HUDEP-2 (cell line): ENCODE results near the gene PLP2.
"Not testable (repeated sequence)": the region's sequence is repeated elsewhere in the genome, so short reads cannot be mapped to it uniquely, and the experiment has no call there.

Source experiments
- DNase-seq, 76 experiments: peaks; one replicate each; lab custom pipeline; 2025; ENCODE audit not compliant: unreplicated experiment in 76 of 76; lab: John Stamatoyannopoulos, UW

The PLP2 gene, protein sequence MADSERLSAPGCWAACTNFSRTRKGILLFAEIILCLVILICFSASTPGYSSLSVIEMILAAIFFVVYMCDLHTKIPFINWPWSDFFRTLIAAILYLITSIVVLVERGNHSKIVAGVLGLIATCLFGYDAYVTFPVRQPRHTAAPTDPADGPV

GRCh38 chrX:49171752-49172279 is at the start of gene PLP2:
Gene PLP2 (plus strand): TSS chrX:49171898. CDS start chrX:49172001, 103 bp downstream.
- DNase-seq, result peak in 39 of 76 experiments; percentile 6 to 57 (median 20)

DNA sequence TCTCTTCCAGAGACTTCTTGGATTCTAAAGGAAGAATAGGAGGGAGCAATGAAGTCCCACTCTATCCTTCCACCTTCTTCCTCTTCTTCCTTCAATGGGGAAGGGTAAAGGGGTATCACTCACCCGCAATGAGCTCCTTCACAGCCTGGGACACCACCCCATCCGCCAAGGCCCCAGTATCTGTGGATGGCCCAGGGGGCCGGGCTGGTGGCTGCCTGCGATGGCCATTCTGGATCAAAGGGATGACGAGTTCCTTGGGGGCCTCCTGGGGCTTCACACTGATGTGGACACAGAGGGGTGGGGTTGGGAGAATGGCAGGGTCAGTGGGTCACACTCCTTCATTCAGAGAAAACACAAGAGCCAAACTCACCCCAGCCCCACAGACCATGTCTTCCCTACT is 49.2 kb upstream of the PLP2 start:
- no peak for DNase-seq

DNA sequence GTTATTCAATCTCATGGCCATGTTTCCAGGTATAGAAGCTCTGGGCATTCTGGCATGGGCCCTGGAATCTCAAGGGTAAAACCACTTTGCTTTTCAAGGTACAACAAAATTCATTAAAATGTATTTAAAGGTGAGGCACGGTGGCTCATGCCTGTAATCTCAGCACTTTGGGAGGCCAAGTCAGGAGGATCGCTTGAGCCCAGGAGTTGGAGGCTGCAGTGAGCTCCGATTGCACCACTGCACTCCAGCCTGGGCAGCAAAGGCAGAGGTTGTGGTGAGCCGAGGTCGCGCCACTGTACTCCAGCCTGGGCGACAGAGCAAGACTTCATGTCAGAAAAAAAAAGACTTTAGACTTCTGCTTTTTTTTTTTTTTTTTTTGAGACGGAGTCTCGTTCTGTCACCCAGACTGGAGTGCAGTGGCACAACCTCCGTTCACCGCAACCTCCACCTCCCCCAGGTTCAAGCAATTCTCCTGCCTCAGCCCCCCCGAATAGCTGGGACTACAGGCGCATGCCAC is 43.9 kb upstream of the PLP2 start:
- not testable (repeated sequence) for DNase-seq

DNA sequence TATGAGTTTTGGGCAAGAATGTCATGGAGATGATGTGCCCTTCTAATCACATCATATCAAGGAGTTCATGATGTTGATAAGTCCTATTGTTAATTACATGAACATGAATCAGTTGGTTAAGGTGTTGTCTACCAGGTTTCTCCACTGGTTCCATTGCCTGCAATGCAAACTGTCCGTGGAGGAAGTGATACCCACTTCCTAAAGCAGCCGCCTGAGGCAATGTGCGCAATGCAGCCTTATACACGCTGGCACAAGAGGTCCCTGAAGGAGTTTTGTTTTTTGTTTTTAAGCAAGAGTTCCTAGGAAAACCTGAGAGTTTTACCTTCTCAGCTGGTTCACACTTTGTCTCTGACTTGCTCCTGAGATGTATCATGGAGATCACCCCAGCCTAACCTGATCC is 42.3 kb upstream of the PLP2 start:
- DNase-seq, result no peak

GRCh38 chrX:49132275-49132674 is 39.4 kb upstream of the PLP2 start:
- DNase-seq, result not testable (repeated sequence)

- no peak for DNase-seq
Observed at GRCh38 chrX:49133759-49134158, 37.9 kb upstream of the PLP2 start.

GRCh38 chrX:49137492-49137891 is 34.2 kb upstream of the PLP2 start:
- no peak for DNase-seq

- DNase-seq, result peak in 1 of 76 experiments; percentile 5
Observed at GRCh38 chrX:49139713-49140112, 32.0 kb upstream of the PLP2 start.

GRCh38 chrX:49142264-49142663 is 29.4 kb upstream of the PLP2 start:
- DNase-seq, result not testable (repeated sequence)

GRCh38 chrX:49143154-49143553 is 28.5 kb upstream of the PLP2 start:
- not testable (repeated sequence) for DNase-seq

DNA sequence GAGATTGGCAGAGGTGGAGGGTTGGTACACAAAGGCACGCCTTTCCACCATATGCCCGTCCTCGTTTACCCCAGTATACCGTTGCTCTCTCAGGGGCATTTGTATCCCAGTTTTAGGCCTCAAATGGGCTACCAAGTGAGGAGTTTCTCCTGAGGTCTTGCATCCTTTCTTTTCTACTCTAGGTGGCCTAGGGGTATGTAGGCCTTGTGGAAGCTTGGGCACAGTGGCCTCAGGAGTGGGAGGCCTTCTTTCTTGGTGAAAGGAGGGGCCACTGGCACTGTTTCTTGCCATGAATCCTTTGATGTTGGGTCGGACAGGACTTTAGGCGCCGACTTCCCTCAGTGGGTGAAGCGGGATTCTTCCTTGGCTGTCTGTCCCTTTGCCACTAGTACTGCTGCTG is 24.4 kb upstream of the PLP2 start:
- peak in 32 of 76 experiments; percentile 3 to 38 (median 10) for DNase-seq

DNA sequence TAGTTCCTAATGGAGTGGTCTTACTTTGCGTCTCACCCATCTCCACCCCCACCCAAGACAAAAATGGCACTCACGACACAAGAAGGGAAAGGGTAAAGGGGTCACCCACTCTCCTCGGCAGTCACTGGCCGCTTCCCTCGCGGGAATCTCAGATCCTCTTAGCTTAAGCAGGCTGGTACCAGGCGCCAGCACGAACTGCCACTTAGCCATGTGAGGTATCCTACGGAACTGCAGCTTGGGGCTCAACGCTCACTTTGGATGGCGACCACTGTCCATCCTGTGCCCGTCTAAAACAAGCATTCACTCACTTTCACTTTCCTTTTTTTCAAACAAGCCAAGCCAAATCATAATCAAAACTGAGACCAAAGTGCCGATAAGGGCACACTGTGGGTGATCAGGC is 23.8 kb upstream of the PLP2 start:
- DNase-seq, result peak in 13 of 76 experiments; percentile 1 to 46 (median 12)

DNA sequence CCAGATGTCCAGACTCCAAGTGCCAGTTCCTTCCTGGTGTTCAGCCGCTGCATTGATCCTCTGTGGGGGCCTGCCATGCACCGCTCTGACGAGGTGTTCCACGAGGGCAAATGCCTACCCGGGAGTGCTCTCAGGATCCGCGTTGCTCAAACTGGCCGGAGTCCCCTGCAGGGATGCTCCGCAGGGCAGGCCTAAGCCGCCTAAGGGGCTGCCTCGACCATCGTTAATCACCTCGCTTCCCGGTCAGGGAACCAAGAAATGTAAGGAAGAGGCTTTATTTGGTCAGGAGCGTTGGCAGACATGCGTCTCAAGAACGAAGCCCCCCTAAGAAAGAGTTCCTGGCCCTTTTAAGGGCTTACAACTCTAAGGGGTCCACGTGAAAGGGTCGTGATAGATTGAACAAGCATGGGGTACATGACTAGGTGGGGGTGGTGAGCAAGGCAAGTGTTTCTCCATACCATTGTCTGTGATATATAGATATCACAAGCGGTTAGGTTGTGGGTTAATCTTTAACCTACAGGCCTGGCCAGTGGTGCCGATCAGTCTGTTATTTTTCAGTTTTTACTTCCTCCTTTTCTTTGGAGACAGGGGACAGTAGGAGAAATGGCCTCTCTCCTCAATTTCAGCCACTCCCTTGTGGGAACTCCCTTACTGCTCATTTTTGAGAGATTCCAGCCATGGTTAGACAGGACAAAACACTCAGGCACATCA is 23.2 kb upstream of the PLP2 start:
- peak in 74 of 76 experiments; percentile 1 to 79 (median 41) for DNase-seq

GRCh38 chrX:49149291-49149690 is 22.4 kb upstream of the PLP2 start:
- DNase-seq, result not testable (repeated sequence)

GRCh38 chrX:49153467-49153866 is 18.2 kb upstream of the PLP2 start:
- DNase-seq, result no peak

DNA sequence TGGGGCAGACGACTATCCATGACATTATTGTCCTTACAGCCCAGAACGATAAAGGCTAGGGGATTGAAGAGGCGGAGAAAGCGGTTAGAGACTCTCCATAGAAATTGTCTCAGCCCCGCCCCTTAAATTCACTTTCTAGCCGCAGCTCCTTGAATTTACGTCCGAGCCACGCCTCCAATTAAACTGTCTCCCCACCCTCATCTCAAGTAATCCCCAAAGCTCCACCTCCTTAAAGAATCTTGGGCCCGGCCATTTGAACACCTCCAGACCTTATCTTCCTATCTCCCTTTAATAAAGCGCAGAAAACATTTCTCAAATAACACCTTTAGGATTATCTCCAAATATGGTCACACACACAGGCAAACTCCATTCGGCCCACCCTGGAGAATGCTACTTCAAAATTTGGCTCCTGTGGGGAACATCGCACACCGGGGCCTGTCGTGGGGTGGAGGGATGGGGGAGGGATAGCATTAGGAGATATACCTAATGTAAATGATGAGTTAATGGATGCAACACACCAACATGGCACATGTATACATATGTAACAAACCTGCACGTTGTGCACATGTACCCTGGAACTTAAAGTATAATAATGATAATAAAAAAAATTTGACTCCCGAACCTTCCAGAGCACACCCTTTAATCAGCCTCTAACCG is 16.3 kb upstream of the PLP2 start:
- peak in 73 of 76 experiments; percentile 5 to 84 (median 59) for DNase-seq

GRCh38 chrX:49155900-49156837 is 15.5 kb upstream of the PLP2 start:
- peak in 74 of 76 experiments; percentile 1 to 90 (median 78) for DNase-seq

GRCh38 chrX:49157194-49157593 is 14.5 kb upstream of the PLP2 start:
- DNase-seq, result no peak

DNA sequence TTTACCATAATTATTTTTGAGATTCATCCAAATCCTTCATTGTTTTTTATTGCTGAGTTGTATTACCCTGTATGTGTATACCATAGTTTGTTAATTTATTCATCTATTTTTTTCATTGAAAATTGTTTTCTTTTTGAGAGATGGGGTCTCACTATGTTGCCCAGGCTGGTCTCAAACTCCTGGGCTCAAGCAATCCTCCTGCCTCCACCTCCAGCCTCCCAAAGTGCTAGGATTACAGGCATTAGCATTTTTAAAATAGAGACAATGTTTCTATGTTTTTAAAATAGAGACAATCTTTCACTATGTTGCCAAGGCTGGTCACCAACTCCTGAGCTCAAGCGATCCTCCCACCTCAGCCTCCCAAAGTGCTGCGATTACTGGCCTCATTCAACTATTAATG is 10.8 kb upstream of the PLP2 start:
- DNase-seq, result no peak

DNA sequence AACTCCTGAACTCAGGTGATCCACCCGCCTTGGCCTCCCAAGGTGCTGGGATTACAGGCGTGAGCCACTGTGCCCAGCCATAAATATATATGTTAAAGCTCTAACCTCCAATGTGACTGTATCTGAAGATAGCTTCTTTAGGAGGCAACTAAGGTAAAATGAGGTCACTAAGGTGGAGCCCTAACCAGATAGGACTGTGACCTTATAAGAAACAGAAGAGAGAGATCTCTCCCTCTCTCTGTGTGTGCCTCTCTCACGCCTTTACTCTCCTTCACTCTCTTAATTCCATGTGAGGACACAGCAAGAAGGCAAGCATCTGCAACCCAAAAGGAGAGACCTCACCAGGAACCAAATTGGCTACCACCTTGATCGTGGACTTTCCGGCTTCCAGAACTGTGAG is 10.1 kb upstream of the PLP2 start:
- peak in 2 of 76 experiments; percentile 1 to 6 for DNase-seq
